ENCODE results near the gene ROBO2.

DNA sequence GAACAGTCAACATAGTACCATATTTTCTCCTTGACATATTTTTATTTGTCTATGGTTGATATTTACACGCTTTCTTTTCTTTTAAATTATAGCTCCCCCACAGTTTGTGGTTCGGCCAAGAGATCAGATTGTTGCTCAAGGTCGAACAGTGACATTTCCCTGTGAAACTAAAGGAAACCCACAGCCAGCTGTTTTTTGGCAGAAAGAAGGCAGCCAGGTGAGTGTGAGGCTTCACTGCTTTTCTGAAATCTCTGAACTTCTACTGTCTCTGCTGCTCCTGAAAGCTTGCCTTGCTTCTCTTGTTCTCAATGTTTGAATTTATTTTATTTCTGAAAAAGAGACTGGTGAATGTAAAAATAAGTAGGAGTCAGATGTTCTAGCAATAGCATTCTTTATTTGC, 506.3 kb downstream of the ROBO2 start:
- TF ChIP-seq POLR2AphosphoS5 (IDR thresholded peaks at IDR 0.05) = no peak
- TF ChIP-seq CTCF (IDR thresholded peaks at IDR 0.05) = no peak
- no peak for TF ChIP-seq POLR2A (IDR thresholded peaks at IDR 0.05)
- no peak for TF ChIP-seq EP300 (IDR thresholded peaks at IDR 0.05)
